Hematopoietic multipotent progenitor cell treated with erythropoietin and hydrocortisone succinate and interleukin-3 and kit ligand, for 4 days (in vitro differentiated cells): ENCODE measurements around the gene APOE.
"Not testable (repeated sequence)": the region's sequence is repeated elsewhere in the genome, so short reads cannot be mapped to it uniquely, and the experiment has no call there.

ENCODE experiments used
- DNase-seq: peaks from one replicate; pipeline ENCODE4 v3.0.0-alpha.2; 2015

The APOE gene

DNA sequence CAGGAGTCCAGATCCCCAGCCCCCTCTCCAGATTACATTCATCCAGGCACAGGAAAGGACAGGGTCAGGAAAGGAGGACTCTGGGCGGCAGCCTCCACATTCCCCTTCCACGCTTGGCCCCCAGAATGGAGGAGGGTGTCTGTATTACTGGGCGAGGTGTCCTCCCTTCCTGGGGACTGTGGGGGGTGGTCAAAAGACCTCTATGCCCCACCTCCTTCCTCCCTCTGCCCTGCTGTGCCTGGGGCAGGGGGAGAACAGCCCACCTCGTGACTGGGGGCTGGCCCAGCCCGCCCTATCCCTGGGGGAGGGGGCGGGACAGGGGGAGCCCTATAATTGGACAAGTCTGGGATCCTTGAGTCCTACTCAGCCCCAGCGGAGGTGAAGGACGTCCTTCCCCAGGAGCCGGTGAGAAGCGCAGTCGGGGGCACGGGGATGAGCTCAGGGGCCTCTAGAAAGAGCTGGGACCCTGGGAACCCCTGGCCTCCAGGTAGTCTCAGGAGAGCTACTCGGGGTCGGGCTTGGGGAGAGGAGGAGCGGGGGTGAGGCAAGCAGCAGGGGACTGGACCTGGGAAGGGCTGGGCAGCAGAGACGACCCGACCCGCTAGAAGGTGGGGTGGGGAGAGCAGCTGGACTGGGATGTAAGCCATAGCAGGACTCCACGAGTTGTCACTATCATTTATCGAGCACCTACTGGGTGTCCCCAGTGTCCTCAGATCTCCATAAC, at the start of gene APOE:
Gene APOE, plus strand, starts transcription at position 360 of the 724 bp plus-strand sequence. CDS start 829 bp downstream, outside the sequence.
- DNase-seq, result peak; percentile 59

DNA sequence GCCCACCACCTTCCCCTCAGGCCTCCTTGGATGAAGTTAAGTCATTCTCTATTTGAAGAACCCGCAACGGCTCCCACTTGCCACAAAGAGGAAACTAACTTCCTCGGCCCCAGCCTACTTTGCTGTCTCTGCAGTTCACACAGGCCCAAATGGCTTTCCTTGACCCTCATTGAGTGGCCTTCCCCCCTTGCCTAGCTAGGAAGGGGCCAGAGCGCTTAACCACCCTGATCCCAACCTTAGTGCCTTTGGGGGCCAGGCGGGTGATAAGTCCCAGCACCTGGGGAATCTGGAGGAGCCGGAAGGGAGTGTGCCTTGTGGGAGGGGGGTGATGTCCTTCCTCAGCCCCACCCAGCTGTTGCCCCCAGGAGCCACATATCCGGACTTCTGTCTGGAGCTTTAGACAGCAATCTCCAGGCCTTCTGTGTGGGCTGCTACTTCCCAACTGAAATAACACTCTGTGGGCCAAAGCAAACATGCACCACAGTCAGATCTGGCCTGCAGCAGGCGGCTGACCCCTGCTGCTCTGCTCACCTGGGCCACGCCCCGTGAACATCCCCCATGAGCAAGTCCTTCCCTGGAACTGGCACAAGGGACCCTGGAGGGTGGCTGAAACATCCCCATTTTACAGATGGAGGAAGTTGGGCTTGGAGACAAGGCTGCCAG, 49.0 kb upstream of the APOE start:
- peak; percentile 90 for DNase-seq

GRCh38 chr19:44857837-44858236, 47.8 kb upstream of the APOE start:
- DNase-seq, result peak; percentile 19

DNA sequence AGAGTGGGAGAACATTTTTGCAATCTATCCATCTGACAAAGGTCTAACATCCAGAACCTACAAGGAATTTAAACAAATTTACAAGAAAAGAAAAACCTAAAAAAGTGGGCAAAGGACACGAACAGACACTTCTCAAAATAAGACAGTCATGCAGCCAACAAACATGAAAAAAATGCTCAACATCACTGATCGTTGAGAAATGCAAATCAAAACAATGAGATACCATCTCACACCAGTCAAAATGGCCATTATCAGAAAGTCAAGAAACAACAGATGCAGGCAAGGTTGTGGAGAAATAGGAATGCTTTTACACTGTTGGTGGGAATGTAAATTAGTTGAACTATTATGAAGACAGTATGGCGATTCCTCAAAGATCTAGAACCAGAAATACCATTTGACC, 44.0 kb upstream of the APOE start:
- not testable (repeated sequence) for DNase-seq

- DNase-seq, result no peak
These were observed 41.6 kb upstream of the APOE start for GRCh38 chr19:44863990-44864389.

DNA sequence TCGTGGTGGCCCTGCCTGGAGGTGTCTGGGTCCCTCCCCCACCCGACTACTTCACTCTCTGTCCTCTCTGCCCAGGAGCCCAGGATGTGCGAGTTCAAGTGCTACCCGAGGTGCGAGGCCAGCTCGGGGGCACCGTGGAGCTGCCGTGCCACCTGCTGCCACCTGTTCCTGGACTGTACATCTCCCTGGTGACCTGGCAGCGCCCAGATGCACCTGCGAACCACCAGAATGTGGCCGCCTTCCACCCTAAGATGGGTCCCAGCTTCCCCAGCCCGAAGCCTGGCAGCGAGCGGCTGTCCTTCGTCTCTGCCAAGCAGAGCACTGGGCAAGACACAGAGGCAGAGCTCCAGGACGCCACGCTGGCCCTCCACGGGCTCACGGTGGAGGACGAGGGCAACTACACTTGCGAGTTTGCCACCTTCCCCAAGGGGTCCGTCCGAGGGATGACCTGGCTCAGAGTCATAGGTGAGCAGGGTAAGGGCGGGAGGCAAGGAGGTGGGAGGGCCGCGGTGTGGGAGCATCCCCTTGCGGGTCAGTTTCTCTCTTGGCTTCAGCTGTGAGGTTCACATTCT, 40.3 kb upstream of the APOE start:
- DNase-seq, result no peak

DNA sequence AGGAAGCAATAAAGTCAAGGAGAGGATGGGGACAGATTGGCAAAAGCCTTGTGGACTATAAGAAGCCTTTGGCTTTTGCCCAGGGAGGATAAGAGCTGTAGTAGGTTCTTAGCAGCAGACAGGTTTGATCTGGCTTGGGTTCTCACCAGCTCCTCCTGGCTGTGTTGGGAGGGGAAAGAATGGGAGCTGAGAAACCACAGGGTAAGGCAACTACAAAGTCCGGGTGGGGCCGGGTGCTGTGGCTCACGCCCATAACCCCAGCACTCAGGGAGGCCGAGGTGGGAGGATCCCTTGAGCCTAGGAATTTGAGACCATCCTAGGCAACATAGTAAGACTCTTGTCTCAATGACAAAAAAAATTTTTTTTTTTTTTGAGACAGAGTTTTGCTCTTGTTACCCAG, 38.9 kb upstream of the APOE start:
- DNase-seq, result peak; percentile 78

- no peak for DNase-seq
These were observed 38.0 kb upstream of the APOE start for GRCh38 chr19:44867578-44867977.

GRCh38 chr19:44869733-44870470, 35.7 kb upstream of the APOE start:
- peak; percentile 76 for DNase-seq

DNA sequence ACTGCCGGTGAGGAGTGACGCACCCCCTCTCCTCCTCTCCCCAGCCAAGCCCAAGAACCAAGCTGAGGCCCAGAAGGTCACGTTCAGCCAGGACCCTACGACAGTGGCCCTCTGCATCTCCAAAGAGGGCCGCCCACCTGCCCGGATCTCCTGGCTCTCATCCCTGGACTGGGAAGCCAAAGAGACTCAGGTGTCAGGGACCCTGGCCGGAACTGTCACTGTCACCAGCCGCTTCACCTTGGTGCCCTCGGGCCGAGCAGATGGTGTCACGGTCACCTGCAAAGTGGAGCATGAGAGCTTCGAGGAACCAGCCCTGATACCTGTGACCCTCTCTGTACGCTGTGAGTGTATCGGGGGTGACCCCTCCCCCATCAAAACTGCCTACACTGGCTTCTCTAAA, 33.8 kb upstream of the APOE start:
- DNase-seq, result no peak

- no peak for DNase-seq
These were observed 32.9 kb upstream of the APOE start for GRCh38 chr19:44872661-44873060.

GRCh38 chr19:44874317-44874716, 31.3 kb upstream of the APOE start:
- DNase-seq, result no peak

DNA sequence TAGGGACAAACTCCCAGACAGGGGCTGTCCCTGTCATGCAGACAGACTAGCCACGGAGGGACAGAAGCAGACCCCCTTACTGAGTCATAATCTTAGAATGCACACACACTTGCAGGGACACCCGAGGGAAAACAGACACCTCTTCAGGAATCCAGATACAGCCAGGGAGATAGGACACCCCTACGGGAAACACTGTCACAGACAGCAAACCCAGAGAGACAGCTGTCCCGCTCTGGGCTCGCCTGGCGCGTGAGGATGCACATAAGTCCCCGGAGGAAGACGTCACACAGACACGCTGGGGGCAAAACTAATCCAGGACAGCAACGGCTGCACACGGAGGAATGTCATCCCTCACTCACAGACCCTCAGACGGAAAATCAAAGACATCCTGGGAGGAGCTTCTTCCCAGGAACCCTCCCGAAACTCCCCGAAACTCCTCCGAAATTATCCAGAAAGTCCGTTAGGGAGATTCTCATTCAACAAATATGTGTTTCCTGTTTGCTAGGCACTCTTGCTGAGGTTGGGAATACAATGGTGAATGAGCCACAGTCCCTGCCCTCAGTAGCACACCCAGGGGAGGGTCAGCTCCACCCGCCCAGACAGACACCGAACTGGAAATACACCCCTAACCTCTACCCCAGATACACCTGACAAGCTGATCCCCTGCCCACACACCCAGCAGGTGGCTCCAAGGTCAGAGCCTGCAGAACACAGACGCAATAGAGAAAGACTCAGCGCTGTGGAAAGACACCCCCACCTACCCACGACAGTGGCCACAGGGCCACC, 29.7 kb upstream of the APOE start:
- DNase-seq, result no peak

DNA sequence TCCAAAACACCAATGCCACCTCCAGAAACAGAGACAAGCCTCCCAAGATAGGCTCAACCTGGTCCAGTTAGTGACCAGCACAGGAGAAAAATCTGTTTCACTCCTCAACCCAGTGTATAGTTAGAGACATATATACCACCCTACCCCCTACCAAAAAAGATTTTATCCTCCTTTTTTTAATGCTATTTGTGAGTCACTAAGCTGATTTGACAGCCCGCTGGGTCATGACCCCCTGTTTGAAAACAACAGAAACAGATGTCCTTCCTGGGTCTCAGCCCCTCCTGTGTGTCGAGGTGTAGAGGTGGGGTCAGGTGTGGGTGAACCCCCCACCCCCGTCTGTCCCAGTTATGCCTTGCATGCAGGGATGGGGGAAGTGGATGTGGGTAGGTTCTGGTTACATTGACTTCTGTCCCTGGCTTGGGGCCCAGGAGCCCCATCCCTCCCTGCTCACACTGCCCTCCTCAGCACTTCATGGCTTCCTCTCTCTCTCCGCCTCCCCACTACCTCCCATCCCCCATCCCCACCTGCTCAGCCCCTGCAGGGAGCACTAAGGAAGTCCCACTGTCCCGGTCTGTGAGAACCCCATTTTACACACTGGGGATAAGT, 28.6 kb upstream of the APOE start:
- DNase-seq, result peak; percentile 40

DNA sequence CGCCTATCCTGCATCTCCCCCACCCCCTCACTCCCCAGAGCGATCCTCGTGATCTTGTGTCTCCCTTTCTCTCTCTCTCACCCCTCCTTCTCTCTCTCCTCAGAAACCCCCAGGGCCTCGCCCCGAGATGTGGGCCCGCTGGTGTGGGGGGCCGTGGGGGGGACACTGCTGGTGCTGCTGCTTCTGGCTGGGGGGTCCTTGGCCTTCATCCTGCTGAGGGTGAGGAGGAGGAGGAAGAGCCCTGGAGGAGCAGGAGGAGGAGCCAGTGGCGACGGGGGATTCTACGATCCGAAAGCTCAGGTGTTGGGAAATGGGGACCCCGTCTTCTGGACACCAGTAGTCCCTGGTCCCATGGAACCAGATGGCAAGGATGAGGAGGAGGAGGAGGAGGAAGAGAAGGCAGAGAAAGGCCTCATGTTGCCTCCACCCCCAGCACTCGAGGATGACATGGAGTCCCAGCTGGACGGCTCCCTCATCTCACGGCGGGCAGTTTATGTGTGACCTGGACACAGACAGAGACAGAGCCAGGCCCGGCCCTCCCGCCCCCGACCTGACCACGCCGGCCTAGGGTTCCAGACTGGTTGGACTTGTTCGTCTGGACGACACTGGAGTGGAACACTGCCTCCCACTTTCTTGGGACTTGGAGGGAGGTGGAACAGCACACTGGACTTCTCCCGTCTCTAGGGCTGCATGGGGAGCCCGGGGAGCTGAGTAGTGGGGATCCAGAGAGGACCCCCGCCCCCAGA, 27.3 kb upstream of the APOE start:
- no peak for DNase-seq

GRCh38 chr19:44879309-44880065, 26.1 kb upstream of the APOE start:
- no peak for DNase-seq

- no peak for DNase-seq
These were observed 23.5 kb upstream of the APOE start for GRCh38 chr19:44882063-44882462.

DNA sequence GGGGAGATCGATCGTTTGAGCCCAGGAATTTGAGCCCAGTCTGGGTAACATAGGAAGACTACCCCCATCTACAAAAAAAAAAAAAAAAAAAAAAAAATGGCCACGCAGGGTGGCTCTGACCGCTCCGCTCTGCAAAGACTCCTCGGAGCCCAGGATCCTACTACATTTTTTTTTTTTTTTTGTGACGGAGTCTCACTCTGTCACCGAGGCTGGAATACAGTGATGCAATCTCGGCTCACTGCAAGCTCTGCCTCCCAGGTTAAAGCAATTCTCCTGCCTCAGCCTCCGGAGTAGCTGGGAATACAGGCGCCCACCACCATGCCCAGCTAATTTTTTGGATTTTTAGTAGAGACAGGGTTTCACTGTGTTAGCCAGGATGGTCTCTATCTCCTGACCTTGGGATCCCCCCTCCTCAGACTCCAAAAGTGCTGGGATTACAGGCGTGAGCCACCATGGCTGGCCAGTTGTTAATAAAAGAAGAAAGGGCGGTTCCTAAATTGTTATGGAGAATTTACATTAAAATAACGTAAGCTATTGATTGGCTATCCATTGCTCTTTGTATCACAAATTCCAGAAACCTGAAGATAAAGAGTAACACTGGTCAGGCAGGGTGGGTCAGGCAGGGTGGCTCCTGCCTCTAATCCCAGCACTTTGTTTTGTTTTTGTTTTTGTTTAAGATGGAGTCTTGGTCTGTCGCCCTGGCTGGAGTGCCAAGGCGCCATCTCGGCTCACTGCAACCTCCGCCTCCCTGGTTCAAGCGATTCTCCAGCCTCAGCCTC, 22.8 kb upstream of the APOE start:
- not testable (repeated sequence) for DNase-seq

DNA sequence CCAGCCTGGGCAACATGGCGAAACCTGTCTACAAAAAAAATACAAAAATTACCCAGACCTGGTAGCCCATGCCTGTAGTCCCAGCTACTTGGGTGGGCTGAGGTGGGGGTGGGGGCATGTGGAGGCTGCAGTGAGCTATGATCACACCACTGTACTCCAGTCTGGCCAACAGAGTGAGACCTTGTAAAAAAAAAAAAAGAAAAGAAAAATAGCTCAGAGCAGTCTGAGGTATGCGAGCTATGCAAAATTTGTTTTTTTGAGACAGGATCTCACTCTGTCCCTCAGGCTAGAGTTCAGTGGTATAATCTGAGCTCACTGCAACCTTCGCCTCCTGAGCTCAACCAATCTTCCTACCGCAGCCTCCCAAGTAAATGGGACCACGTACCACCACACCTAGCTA, 21.7 kb upstream of the APOE start:
- no peak for DNase-seq

GRCh38 chr19:44884566-44884965, 21.0 kb upstream of the APOE start:
- no peak for DNase-seq
